K562 (cell line): ENCODE results near the gene ITGA1. TPM values are rescaled to one million over a fixed set of nuclear protein-coding genes. Genes with fewer than 3 reads are reported as not detected.

Experiments used
- ATAC-seq: fragments of 200-7000 bp; cut with Tn5 transposase; 3 replicates; pipeline ENCODE4 v1.9.1; 2020; ENCODE audit warnings: moderate library complexity
- BruUV-seq: library from RNA; stranded (reverse); fragments of 400-500 nt; replicated peaks from 2 replicates; lab custom pipeline; 2021; lab: Mats Ljungman, UMichigan
- CTCF ChIA-PET: fragments of 300-600 bp; formaldehyde crosslinking; extraction: SDS; loops from one replicate; lab custom pipeline; 2021; ENCODE audit warnings: low intra/inter-chr PET ratio; lab: Yijun Ruan, JAX
- POLR2A ChIA-PET: fragments of 300-600, 350-650 bp; sonication (Branson Sonifier 250); formaldehyde crosslinking; extraction: SDS; loops from one replicate; lab custom pipeline; 2021; ENCODE audit warnings: antibody characterized with exemption, inconsistent platforms; lab: Yijun Ruan, JAX
- DNase-seq, 4 experiments: peaks; one replicate each; pipeline versions ENCODE4 v3.0.0 to v3.0.0-alpha.2; 2011 to 2018; ENCODE audit warnings: low spot score in 3 of 4, mixed read lengths in 3 of 4; ENCODE audit errors: extremely low read depth in 1 of 4
- FAIRE-seq: peaks from 2 replicates; lab custom pipeline; 2011; peaks lifted over from hg19 to GRCh38; lab: Jason Lieb, UNC
- H2AFZ ChIP-seq: 2 replicates; pipeline ENCODE4 v1.6.0; 2011; ENCODE audit warnings: low read depth, low read length, control low read depth, inconsistent platforms
- H3K27ac ChIP-seq: fragments of 200-600 bp; 3 replicates; pipeline ENCODE4 v1.8.0; 2011; ENCODE audit warnings: low read depth, mild to moderate bottlenecking, control low read depth, inconsistent platforms, low read length, moderate library complexity, mixed read lengths; ENCODE audit errors: extremely low read depth
- H3K27me3 ChIP-seq, 2 experiments: fragments of 300-600 bp in 1 of 2; 2 replicates in 1 of 2; 3 replicates in 1 of 2; pipeline versions ENCODE4 v1.6.0 to v1.8.0; 2011; ENCODE audit warnings: inconsistent platforms in 2 of 2, low read length in 2 of 2, mild to moderate bottlenecking in 1 of 2, mixed read lengths in 1 of 2, moderate library complexity in 1 of 2; ENCODE audit not compliant: control insufficient read depth in 2 of 2, insufficient read depth in 2 of 2
- H3K36me3 ChIP-seq: fragments of 300-600 bp; 3 replicates; pipeline ENCODE4 v1.8.0; 2011; ENCODE audit warnings: mild to moderate bottlenecking, low read length, inconsistent platforms; ENCODE audit not compliant: control insufficient read depth, insufficient read depth
- H3K4me1 ChIP-seq, 2 experiments: fragments of 200-600 bp in 1 of 2; replicated peaks in 1 of 2; 2 replicates in 1 of 2; 3 replicates in 1 of 2; pipeline versions ENCODE4 v1.5.1 to v1.8.0; 2011; ENCODE audit warnings: inconsistent platforms in 2 of 2, low read length in 2 of 2, mild to moderate bottlenecking in 1 of 2, mixed read lengths in 1 of 2, moderate library complexity in 1 of 2; ENCODE audit not compliant: control insufficient read depth in 2 of 2, insufficient read depth in 2 of 2
- H3K4me2 ChIP-seq: 2 replicates; pipeline ENCODE4 v1.6.1; 2011; ENCODE audit warnings: low read length, control low read depth, inconsistent platforms, mixed read lengths; ENCODE audit not compliant: insufficient read depth
- H3K4me3 ChIP-seq: fragments of 200-600 bp; sonication (generic), shearing (Covaris generic); 2 replicates; pipeline ENCODE4 v1.5.1; 2016; ENCODE audit warnings: control low read depth, inconsistent platforms
- H3K79me2 ChIP-seq: fragments of 200-600 bp; 3 replicates; pipeline ENCODE4 v1.8.0; 2011; ENCODE audit warnings: low read length, inconsistent platforms; ENCODE audit not compliant: control insufficient read depth, insufficient read depth
- H3K9ac ChIP-seq, 2 experiments: 2 replicates each; pipeline versions ENCODE4 v1.6.0 to v1.6.1; 2011; ENCODE audit warnings: low read depth in 2 of 2, low read length in 2 of 2, control low read depth in 1 of 2, inconsistent platforms in 1 of 2, mild to moderate bottlenecking in 1 of 2, mixed read lengths in 1 of 2; ENCODE audit not compliant: insufficient read depth in 1 of 2
- H3K9me1 ChIP-seq: one replicate; pipeline ENCODE4 v1.6.0; 2011; ENCODE audit warnings: inconsistent platforms, mild to moderate bottlenecking, low read length, moderate library complexity; ENCODE audit not compliant: control insufficient read depth, insufficient read depth
- H3K9me3 ChIP-seq: replicated peaks from 2 replicates; pipeline ENCODE4 v1.5.1; 2011; ENCODE audit warnings: low read depth, low read length, inconsistent platforms; ENCODE audit not compliant: control insufficient read depth, insufficient read depth
- H4K20me1 ChIP-seq: replicated peaks from 2 replicates; pipeline ENCODE4 v1.6.1; 2011; ENCODE audit warnings: low read length, inconsistent platforms, mixed read lengths; ENCODE audit not compliant: control insufficient read depth, insufficient read depth
- FUS ChIP-seq: fragments of 200-400 bp; formaldehyde crosslinking; optimal IDR thresholded peaks from 2 replicates; pipeline ENCODE3; 2017; ENCODE audit warnings: low read depth, low read length
- NR2F6 ChIP-seq: fragments of 450-650 bp; formaldehyde crosslinking; IDR thresholded peaks from 2 replicates; pipeline ENCODE4 v1.4.0; 2020; ENCODE audit warnings: mild to moderate bottlenecking
- PTTG1 ChIP-seq: fragments of 450-650 bp; IDR thresholded peaks from 2 replicates; pipeline ENCODE4 v1.6.1; 2016; ENCODE audit warnings: low read depth, mild to moderate bottlenecking, missing genetic modification characterization, missing compliant biosample characterization
- THRAP3 ChIP-seq: fragments of 450-650 bp; IDR thresholded peaks from 2 replicates; pipeline ENCODE4 v1.6.1; 2016; ENCODE audit warnings: mild to moderate bottlenecking, inconsistent platforms, borderline replicate concordance
- WGBS: fragments of 100-300 bp; shearing (Covaris generic); methylation state at CpG from one replicate; pipeline ENCODE4 v1.1.6; 2016; ENCODE audit warnings: low coverage, mixed read lengths; ENCODE audit not compliant: insufficient coverage; ENCODE audit errors: missing lambda C conversion rate; 5-methylcytosine and 5-hydroxymethylcytosine counted together
- in situ Hi-C: fragments of 300-500 bp; cut with MboI; formaldehyde crosslinking; loops from 4 replicates; pipeline ENCODE4 v1.15.0; 2018; ENCODE audit warnings: inconsistent platforms, mixed read lengths
- intact Hi-C: fragments of 100-400 bp; cut with micrococcal nuclease; formaldehyde crosslinking; loops from 2 replicates; pipeline ENCODE4 v1.14.2; 2022
- polyA plus RNA-seq, 8 experiments: library from polyadenylated mRNA; depleted of rRNA in 4 of 8; stranded (reverse) in 5 of 8; unstranded in 3 of 8; fragments of >200 nt; fragmentation: Nextera tagmentation in 2 of 8; fragmentation: Illumina TruSeq in 1 of 8; extraction: Ambion mirVana in 2 of 8; extraction: Trizol in 1 of 8; gene quantifications; 2 replicates each; pipeline versions ENCODE4 v1.2.1 to v1.2.3, GENCODE V29; 2011 to 2014; ENCODE audit warnings: inconsistent platforms in 1 of 8, missing spikeins in 1 of 8
- total RNA-seq, 7 experiments: library from RNA; depleted of rRNA in 6 of 7; stranded (reverse); fragments of >200 nt in 6 of 7; fragmentation: Illumina TruSeq in 2 of 7; extraction: Trizol in 2 of 7; gene quantifications; 2 replicates each; pipeline versions ENCODE4 v1.2.1 to v1.2.3, GENCODE V29; 2011 to 2021; ENCODE audit warnings: low replicate concordance in 1 of 7
- TF ChIP-seq, protein P1 (sequence below): fragments of 250-450 bp; sonication (Bioruptor Pico); IDR thresholded peaks from 2 replicates; pipeline ENCODE4 v1.8.0; 2021; ENCODE audit warnings: mild to moderate bottlenecking, moderate library complexity

Gene ITGA1
- total and polyA plus RNA-seq, 9 of the 15 experiments (the other 6 are each of a cell fraction or from before 2014, with no cell fraction given), result 0.04 to 0.22 TPM; not detected in 7

DNA sequence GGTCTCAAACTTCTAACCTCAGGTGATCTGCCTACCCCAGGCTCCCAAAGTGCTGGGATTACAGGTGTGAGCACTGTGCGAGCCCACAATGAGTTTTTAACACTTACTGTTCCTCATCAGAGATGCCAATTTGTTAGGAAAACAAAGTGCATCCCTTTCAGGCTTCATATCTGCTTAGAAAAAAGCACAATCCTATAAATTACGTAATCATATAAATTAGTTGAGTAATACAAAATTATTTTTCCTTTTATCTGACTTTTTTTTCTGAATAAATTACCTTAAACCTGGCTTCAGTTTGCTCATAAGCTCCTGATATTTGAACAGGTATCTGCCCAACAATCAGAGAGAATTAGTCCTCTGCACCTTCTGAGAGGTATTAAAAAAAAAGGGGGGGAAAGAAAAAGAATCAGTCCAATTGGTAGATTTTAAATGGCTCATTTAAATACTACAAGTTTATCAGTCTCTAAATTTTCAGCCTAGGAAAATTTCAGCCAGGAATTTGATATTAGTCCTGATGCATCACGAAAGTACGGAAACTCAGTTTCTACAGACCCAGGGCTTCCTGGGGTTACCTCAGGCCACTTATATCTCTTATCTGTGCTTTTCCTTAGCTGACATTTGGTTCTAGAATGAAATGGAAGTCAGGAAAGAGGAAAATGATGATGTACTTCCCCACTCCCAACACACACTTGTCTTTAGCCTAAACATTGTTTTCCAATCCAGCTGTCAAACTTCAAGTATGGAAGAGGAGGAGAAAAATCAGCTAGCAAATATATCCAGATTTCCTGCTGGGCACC lies 26.8 kb downstream of the ITGA1 start (continued):
- TF ChIP-seq, protein P1, sequence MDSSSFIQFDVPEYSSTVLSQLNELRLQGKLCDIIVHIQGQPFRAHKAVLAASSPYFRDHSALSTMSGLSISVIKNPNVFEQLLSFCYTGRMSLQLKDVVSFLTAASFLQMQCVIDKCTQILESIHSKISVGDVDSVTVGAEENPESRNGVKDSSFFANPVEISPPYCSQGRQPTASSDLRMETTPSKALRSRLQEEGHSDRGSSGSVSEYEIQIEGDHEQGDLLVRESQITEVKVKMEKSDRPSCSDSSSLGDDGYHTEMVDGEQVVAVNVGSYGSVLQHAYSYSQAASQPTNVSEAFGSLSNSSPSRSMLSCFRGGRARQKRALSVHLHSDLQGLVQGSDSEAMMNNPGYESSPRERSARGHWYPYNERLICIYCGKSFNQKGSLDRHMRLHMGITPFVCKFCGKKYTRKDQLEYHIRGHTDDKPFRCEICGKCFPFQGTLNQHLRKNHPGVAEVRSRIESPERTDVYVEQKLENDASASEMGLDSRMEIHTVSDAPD (CRISPR knock-in tag), result no peak
- no peak for TF ChIP-seq NR2F6 (CRISPR knock-in tag)
- no peak for TF ChIP-seq PTTG1 (tag)
- TF ChIP-seq THRAP3, result no peak

DNA sequence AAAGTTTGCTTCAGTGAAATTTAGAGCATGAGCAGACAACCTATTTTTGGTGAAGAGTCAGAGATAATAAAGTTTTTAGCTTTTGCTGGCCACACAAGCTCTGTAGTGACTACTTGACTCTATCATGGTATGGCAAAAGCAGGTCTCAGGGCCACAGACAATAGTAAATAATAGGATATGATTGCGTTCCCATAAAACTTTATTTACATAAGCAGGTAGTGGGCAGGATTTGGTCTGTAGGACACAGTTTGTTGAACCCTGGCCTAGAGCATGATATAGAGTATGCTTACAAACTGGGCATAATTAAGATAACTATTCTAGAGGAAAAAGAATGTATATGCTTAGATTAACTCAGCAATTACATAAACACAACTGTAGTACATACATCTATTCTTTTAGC lies 30.1 kb downstream of the ITGA1 start:
- ATAC-seq (no peak), DNase-seq (no peak), FAIRE-seq (no peak)
- Histone ChIP-seq H3K9me1 (no peaks in the 10 kb centered on the region), H3K4me2 (no peak overlapping the region), H2AFZ (no peak overlapping the region), H3K36me3 (no peaks in the 10 kb centered on the region), H3K9ac (no peak overlapping the region), H4K20me1 (no peaks in the 10 kb centered on the region), H3K79me2 (no peaks in the 10 kb centered on the region), H3K27ac (no peak overlapping the region), H3K27me3 (no peaks in the 10 kb centered on the region), H3K9me3 (no peaks in the 10 kb centered on the region), H3K4me1 (no peaks in the 10 kb centered on the region), H3K4me3 (no peak overlapping the region)
- intact Hi-C loops (no loop called here), in situ Hi-C loops (no loop called here)
- TF ChIP-seq FUS, result no peak
- BruUV-seq, result no TSS peak
- CTCF ChIA-PET, result no interaction called here
- 0% methylated on average over 1 of the region's 1 CpG for WGBS
- POLR2A ChIA-PET, result interaction anchor here (1.1 kb wide), 1 partner anchor 10 kb away, joined by 4 read pairs; no protein-coding TSS in a partner anchor
